HEK293 (cell line): ENCODE measurements around the gene BLVRB.

ENCODE experiments used
- BCL6B ChIP-seq: fragments of 450-650 bp; formaldehyde crosslinking; IDR thresholded peaks from 2 replicates; pipeline ENCODE4 v1.5.1; 2017; ENCODE audit warnings: missing biosample characterization, missing genetic modification characterization
- EGR2 ChIP-seq: fragments of 450-650 bp; formaldehyde crosslinking; IDR thresholded peaks from 2 replicates; pipeline ENCODE4 v1.5.1; 2016; ENCODE audit warnings: low read depth, missing biosample characterization, missing genetic modification characterization
- HOXD13 ChIP-seq: sonication (generic); formaldehyde crosslinking; IDR thresholded peaks from 2 replicates; pipeline ENCODE4 v1.8.0; 2022; ENCODE audit warnings: missing genetic modification reagents, borderline replicate concordance
- OSR2 ChIP-seq: fragments of 450-650 bp; formaldehyde crosslinking; IDR thresholded peaks from 2 replicates; pipeline ENCODE4 v1.5.1; 2016; ENCODE audit warnings: missing biosample characterization, missing genetic modification characterization
- PATZ1 ChIP-seq: fragments of 450-650 bp; formaldehyde crosslinking; IDR thresholded peaks from 2 replicates; pipeline ENCODE4 v1.5.1; 2016; ENCODE audit warnings: missing biosample characterization, missing genetic modification characterization
- PRDM4 ChIP-seq: fragments of 450-650 bp; formaldehyde crosslinking; IDR thresholded peaks from 2 replicates; pipeline ENCODE4 v1.5.1; 2017; ENCODE audit warnings: missing biosample characterization, missing genetic modification characterization
- PRDM6 ChIP-seq: fragments of 450-650 bp; formaldehyde crosslinking; IDR thresholded peaks from 2 replicates; pipeline ENCODE4 v1.5.1; 2017; ENCODE audit warnings: missing biosample characterization, missing genetic modification characterization
- REPIN1 ChIP-seq: fragments of 450-650 bp; formaldehyde crosslinking; IDR thresholded peaks from 2 replicates; pipeline ENCODE4 v1.5.1; 2017; ENCODE audit warnings: missing biosample characterization, missing genetic modification characterization, low read depth
- SCRT1 ChIP-seq: fragments of 450-650 bp; formaldehyde crosslinking; IDR thresholded peaks from 2 replicates; pipeline ENCODE4 v1.5.1; 2016; ENCODE audit warnings: missing biosample characterization, missing genetic modification characterization, borderline replicate concordance
- ZBTB21 ChIP-seq: fragments of 450-650 bp; formaldehyde crosslinking; IDR thresholded peaks from 2 replicates; pipeline ENCODE4 v1.5.1; 2017; ENCODE audit warnings: missing biosample characterization, missing genetic modification characterization
- ZBTB7A ChIP-seq: fragments of 450-650 bp; formaldehyde crosslinking; IDR thresholded peaks from 2 replicates; pipeline ENCODE4 v1.5.1; 2016; ENCODE audit warnings: low read depth, missing biosample characterization, missing genetic modification characterization
- ZFHX2 ChIP-seq: fragments of 450-650 bp; formaldehyde crosslinking; conservative IDR thresholded peaks from 2 replicates; pipeline ENCODE4 v1.5.1; 2016; ENCODE audit warnings: missing biosample characterization, missing genetic modification characterization
- ZFP41 ChIP-seq: fragments of 450-650 bp; formaldehyde crosslinking; IDR thresholded peaks from 2 replicates; pipeline ENCODE4 v1.5.1; 2016; ENCODE audit warnings: missing biosample characterization, missing genetic modification characterization, borderline replicate concordance
- ZIC2 ChIP-seq: fragments of 450-650 bp; formaldehyde crosslinking; IDR thresholded peaks from 2 replicates; pipeline ENCODE4 v1.5.1; 2016; ENCODE audit warnings: missing biosample characterization, missing genetic modification characterization
- ZNF16 ChIP-seq: fragments of 450-650 bp; formaldehyde crosslinking; IDR thresholded peaks from 2 replicates; pipeline ENCODE4 v1.5.1; 2016; ENCODE audit warnings: low read depth, missing biosample characterization, missing genetic modification characterization
- ZNF18 ChIP-seq: fragments of 450-650 bp; formaldehyde crosslinking; IDR thresholded peaks from 2 replicates; pipeline ENCODE4 v1.5.1; 2016; ENCODE audit warnings: missing biosample characterization, missing genetic modification characterization
- ZNF2 ChIP-seq: fragments of 450-650 bp; formaldehyde crosslinking; IDR thresholded peaks from 2 replicates; pipeline ENCODE4 v1.5.1; 2016; ENCODE audit warnings: missing biosample characterization, missing genetic modification characterization
- ZNF202 ChIP-seq: fragments of 450-650 bp; formaldehyde crosslinking; IDR thresholded peaks from 2 replicates; pipeline ENCODE4 v1.5.1; 2016; ENCODE audit warnings: missing biosample characterization, missing genetic modification characterization, borderline replicate concordance
- ZNF335 ChIP-seq: fragments of 450-650 bp; formaldehyde crosslinking; conservative IDR thresholded peaks from 2 replicates; pipeline ENCODE4 v1.5.1; 2016; ENCODE audit warnings: missing biosample characterization, missing genetic modification characterization
- ZNF394 ChIP-seq: fragments of 450-650 bp; formaldehyde crosslinking; IDR thresholded peaks from 2 replicates; pipeline ENCODE4 v1.5.1; 2016; ENCODE audit warnings: missing biosample characterization, missing genetic modification characterization, mild to moderate bottlenecking, moderate library complexity, borderline replicate concordance
- ZNF423 ChIP-seq: fragments of 450-650 bp; formaldehyde crosslinking; IDR thresholded peaks from 2 replicates; pipeline ENCODE4 v1.5.1; 2016; ENCODE audit warnings: missing biosample characterization, missing genetic modification characterization
- ZNF560 ChIP-seq: fragments of 450-650 bp; formaldehyde crosslinking; IDR thresholded peaks from 2 replicates; pipeline ENCODE4 v1.5.1; 2017; ENCODE audit warnings: missing biosample characterization, missing genetic modification characterization, borderline replicate concordance
- ZNF692 ChIP-seq: fragments of 450-650 bp; formaldehyde crosslinking; IDR thresholded peaks from 2 replicates; pipeline ENCODE4 v1.5.1; 2016; ENCODE audit warnings: missing biosample characterization, missing genetic modification characterization
- ZNF747 ChIP-seq: fragments of 450-650 bp; formaldehyde crosslinking; IDR thresholded peaks from 2 replicates; pipeline ENCODE4 v1.5.1; 2016; ENCODE audit warnings: missing biosample characterization, missing genetic modification characterization
- ZNF76 ChIP-seq: fragments of 450-650 bp; formaldehyde crosslinking; IDR thresholded peaks from 2 replicates; pipeline ENCODE4; 2016; ENCODE audit warnings: low read depth, missing biosample characterization, missing genetic modification characterization, borderline replicate concordance
- ZNF777 ChIP-seq: fragments of 450-650 bp; formaldehyde crosslinking; IDR thresholded peaks from 2 replicates; pipeline ENCODE4 v1.5.1; 2017; ENCODE audit warnings: missing biosample characterization, missing genetic modification characterization, borderline replicate concordance
- ZNF830 ChIP-seq: fragments of 450-650 bp; IDR thresholded peaks from 2 replicates; pipeline ENCODE4 v1.5.0; 2018; ENCODE audit warnings: missing biosample characterization, missing genetic modification characterization, low read depth, mild to moderate bottlenecking, moderate library complexity
- ZSCAN16 ChIP-seq: fragments of 450-650 bp; formaldehyde crosslinking; IDR thresholded peaks from 2 replicates; pipeline ENCODE4 v1.5.1; 2016; ENCODE audit warnings: missing biosample characterization, missing genetic modification characterization

Gene BLVRB

GRCh38 chr19:40466219-40466984, 857 bp upstream of the BLVRB start (continued):
- TF ChIP-seq ZNF560 (tag by site-specific recombination), result no peak
- TF ChIP-seq PATZ1 (tag by site-specific recombination), result no peak
- no peak for TF ChIP-seq ZNF394 (tag by site-specific recombination)
- 0 out of 2 replicates have a peak, but pooled peaks have one; percentile 37 for TF ChIP-seq ZNF777
- TF ChIP-seq ZNF16 (tag by site-specific recombination), result no peak
- peak; percentile 63 for TF ChIP-seq EGR2
- TF ChIP-seq ZNF423 (tag by site-specific recombination), result 0 out of 2 replicates have a peak, but pooled peaks have one; percentile 18
- TF ChIP-seq ZNF76 (tag by site-specific recombination), result no peak; the same call in 1 of the 2 replicates
- TF ChIP-seq ZBTB21 (tag by site-specific recombination), result 0 out of 2 replicates have a peak, but pooled peaks have one; percentile 30
- TF ChIP-seq ZNF335 (tag by site-specific recombination), result no peak
- TF ChIP-seq OSR2, result no peak
- TF ChIP-seq ZNF18 (tag by site-specific recombination), result peak; percentile 90
- no peak for TF ChIP-seq ZFP41 (tag by site-specific recombination)
- TF ChIP-seq SCRT1, result 0 out of 2 replicates have a peak, but pooled peaks have one; percentile 7
- TF ChIP-seq PRDM4 (tag by site-specific recombination), result 0 out of 2 replicates have a peak, but pooled peaks have one; percentile 31
- peak; percentile 84 for TF ChIP-seq ZFHX2 (tag by site-specific recombination)
- TF ChIP-seq ZBTB7A (tag by site-specific recombination), result 0 out of 2 replicates have a peak, but pooled peaks have one; percentile 9
- TF ChIP-seq ZNF2 (tag by site-specific recombination), result no peak; the same call in 1 of the 2 replicates
- no peak for TF ChIP-seq ZNF830 (tag by site-specific recombination)
- TF ChIP-seq PRDM6 (tag by site-specific recombination), result no peak
- TF ChIP-seq ZNF202 (tag by site-specific recombination), result no peak
- 0 out of 2 replicates have a peak, but pooled peaks have one; percentile 16 for TF ChIP-seq ZIC2
- peak; percentile 15; the same call in 1 of the 2 replicates for TF ChIP-seq ZNF692
- TF ChIP-seq ZSCAN16 (tag by site-specific recombination), result no peak
- no peak for TF ChIP-seq HOXD13 (CRISPR knock-in tag)
- no peak for TF ChIP-seq ZNF747 (tag by site-specific recombination)
- TF ChIP-seq BCL6B (tag by site-specific recombination), result no peak
- TF ChIP-seq REPIN1, result no peak
